Neural cell (in vitro differentiated cells): ENCODE results near the gene PLCXD3. TPM values are rescaled to one million over a fixed set of nuclear protein-coding genes. Genes with fewer than 3 reads are reported as not detected.
"Not testable (repeated sequence)": the region's sequence is repeated elsewhere in the genome, so short reads cannot be mapped to it uniquely, and the experiment has no call there.

Source experiments
- H2AFZ ChIP-seq: fragments of 200-600, 300-800 bp; sonication (generic), shearing (Covaris generic); 2 replicates; pipeline ENCODE4 v1.6.0; 2014; ENCODE audit warnings: low read depth, mild to moderate bottlenecking, antibody characterized with exemption, low read length, moderate library complexity
- H3F3A ChIP-seq: fragments of 200-600 bp; shearing (Covaris generic); 2 replicates; pipeline ENCODE4 v1.6.1; 2016; ENCODE audit warnings: mild to moderate bottlenecking, moderate library complexity, mixed read lengths, antibody characterized with exemption, low read length; ENCODE audit not compliant: insufficient read depth, poor library complexity, severe bottlenecking
- H3K27ac ChIP-seq: fragments of 200-600, 300-800 bp; sonication (generic), shearing (Covaris generic); 2 replicates; pipeline ENCODE4 v1.5.1; 2014; ENCODE audit warnings: mild to moderate bottlenecking, low read length, moderate library complexity
- H3K27me3 ChIP-seq: fragments of 300-800, 200-600 bp; sonication (generic), shearing (Covaris generic); 2 replicates; pipeline ENCODE4 v1.6.0; 2014; ENCODE audit warnings: mild to moderate bottlenecking, low read depth, low read length, moderate library complexity; ENCODE audit not compliant: insufficient read depth
- H3K36me3 ChIP-seq: fragments of 300-800, 200-600 bp; sonication (generic), shearing (Covaris generic); 2 replicates; pipeline ENCODE4 v1.5.1; 2014; ENCODE audit warnings: mild to moderate bottlenecking, antibody characterized with exemption, low read length, moderate library complexity; ENCODE audit not compliant: insufficient read depth
- H3K4me2 ChIP-seq: fragments of 300-800, 200-600 bp; sonication (generic), shearing (Covaris generic); 2 replicates; pipeline ENCODE4 v1.6.0; 2014; ENCODE audit warnings: mild to moderate bottlenecking, low read length
- H3K4me3 ChIP-seq: fragments of 300-800, 200-600 bp; sonication (generic), shearing (Covaris generic); 2 replicates; pipeline ENCODE4 v1.5.1; 2014; ENCODE audit warnings: mild to moderate bottlenecking, low read length, moderate library complexity
- H3K79me2 ChIP-seq: fragments of 200-600 bp; shearing (Covaris generic); replicated peaks from 2 replicates; pipeline ENCODE4 v1.6.0; 2014; ENCODE audit warnings: mild to moderate bottlenecking, low read length, moderate library complexity; ENCODE audit not compliant: insufficient read depth
- H3K9ac ChIP-seq: fragments of 300-800, 200-600 bp; sonication (generic), shearing (Covaris generic); 2 replicates; pipeline ENCODE4 v1.6.1; 2016; ENCODE audit warnings: mild to moderate bottlenecking, low read length, mixed read lengths
- H3K9me2 ChIP-seq: fragments of 200-600 bp; shearing (Covaris generic); 2 replicates; pipeline ENCODE4 v1.6.1; 2016; ENCODE audit warnings: mild to moderate bottlenecking, low read length, mixed read lengths; ENCODE audit not compliant: insufficient read depth
- H3K9me3 ChIP-seq: fragments of 200-600, 300-800 bp; sonication (generic), shearing (Covaris generic); 2 replicates; pipeline ENCODE4 v1.6.1; 2016; ENCODE audit warnings: mild to moderate bottlenecking, mixed run types, low read length, moderate library complexity, mixed read lengths
- H4K20me1 ChIP-seq: fragments of 200-600 bp; shearing (Covaris generic); 2 replicates; pipeline ENCODE4 v1.6.1; 2016; ENCODE audit warnings: mild to moderate bottlenecking, mixed run types; ENCODE audit not compliant: insufficient read depth
- EP300 ChIP-seq: fragments of 450-650 bp; conservative IDR thresholded peaks from 2 replicates; pipeline ENCODE4 v1.6.1; 2014; ENCODE audit warnings: antibody characterized with exemption, mild to moderate bottlenecking, moderate library complexity; ENCODE audit not compliant: poor library complexity, severe bottlenecking
- MXI1 ChIP-seq: fragments of 450-650 bp; conservative IDR thresholded peaks from 2 replicates; pipeline ENCODE4 v1.6.1; 2014; ENCODE audit warnings: antibody characterized with exemption, mild to moderate bottlenecking; ENCODE audit not compliant: poor library complexity, severe bottlenecking
- RAD21 ChIP-seq: fragments of 450-650 bp; conservative IDR thresholded peaks from 2 replicates; pipeline ENCODE4 v1.6.1; 2014; ENCODE audit warnings: antibody characterized with exemption, mild to moderate bottlenecking, moderate library complexity
- SMC3 ChIP-seq: fragments of 450-650 bp; conservative IDR thresholded peaks from 2 replicates; pipeline ENCODE4 v1.6.1; 2014; ENCODE audit warnings: antibody characterized with exemption, mild to moderate bottlenecking, moderate library complexity; ENCODE audit not compliant: poor library complexity
- polyA plus RNA-seq: library from polyadenylated mRNA; depleted of rRNA; stranded (reverse); fragments of >200 nt; gene quantifications from 2 replicates; pipeline ENCODE4 v1.2.3, GENCODE V29; 2014
- TF ChIP-seq, protein P1 (sequence below): fragments of 450-650 bp; IDR thresholded peaks from 2 replicates; pipeline ENCODE4 v1.5.1; 2014; ENCODE audit warnings: antibody characterized with exemption, mild to moderate bottlenecking, moderate library complexity; ENCODE audit not compliant: poor library complexity, severe bottlenecking
- TF ChIP-seq, protein P2 (sequence below): IDR thresholded peaks from 2 replicates; pipeline ENCODE4 v1.6.1; 2012; ENCODE audit warnings: borderline replicate concordance

Gene PLCXD3
- polyA plus RNA-seq, 1 donor from 2014 or later: 6.6 TPM

DNA sequence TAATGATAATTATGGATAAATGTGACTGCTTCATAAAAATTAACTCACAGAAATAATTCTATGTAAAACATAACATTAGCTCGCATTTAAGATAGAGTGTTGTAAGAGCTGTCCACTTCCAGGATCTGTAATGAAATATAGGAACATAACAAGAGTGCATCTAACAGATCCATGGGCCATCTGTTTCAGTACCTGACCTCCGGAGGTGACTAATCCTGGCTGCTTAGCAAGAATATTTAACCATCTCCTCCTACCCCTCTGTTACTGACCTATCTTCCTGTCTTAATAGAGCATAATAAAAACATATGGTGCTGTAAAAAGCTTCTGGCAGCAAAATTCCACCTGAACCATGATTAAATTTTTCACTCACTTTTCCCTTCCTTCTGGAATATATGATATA, 7.1 kb downstream of the PLCXD3 start:
- Histone ChIP-seq H3K4me2 (no peak overlapping the region), H3F3A (no peaks in the 10 kb centered on the region), H2AFZ (no peak overlapping the region), H3K79me2 (no peaks in the 10 kb centered on the region), H3K27me3 (peaks cover 41% of the 10 kb centered on the region), H3K27ac (no peak overlapping the region), H3K4me3 (no peak overlapping the region), H3K9me2 (no peaks in the 10 kb centered on the region), H3K9me3 (no peaks in the 10 kb centered on the region), H3K36me3 (no peaks in the 10 kb centered on the region), H3K9ac (no peak overlapping the region), H4K20me1 (no peaks in the 10 kb centered on the region)
- TF ChIP-seq, protein P1, sequence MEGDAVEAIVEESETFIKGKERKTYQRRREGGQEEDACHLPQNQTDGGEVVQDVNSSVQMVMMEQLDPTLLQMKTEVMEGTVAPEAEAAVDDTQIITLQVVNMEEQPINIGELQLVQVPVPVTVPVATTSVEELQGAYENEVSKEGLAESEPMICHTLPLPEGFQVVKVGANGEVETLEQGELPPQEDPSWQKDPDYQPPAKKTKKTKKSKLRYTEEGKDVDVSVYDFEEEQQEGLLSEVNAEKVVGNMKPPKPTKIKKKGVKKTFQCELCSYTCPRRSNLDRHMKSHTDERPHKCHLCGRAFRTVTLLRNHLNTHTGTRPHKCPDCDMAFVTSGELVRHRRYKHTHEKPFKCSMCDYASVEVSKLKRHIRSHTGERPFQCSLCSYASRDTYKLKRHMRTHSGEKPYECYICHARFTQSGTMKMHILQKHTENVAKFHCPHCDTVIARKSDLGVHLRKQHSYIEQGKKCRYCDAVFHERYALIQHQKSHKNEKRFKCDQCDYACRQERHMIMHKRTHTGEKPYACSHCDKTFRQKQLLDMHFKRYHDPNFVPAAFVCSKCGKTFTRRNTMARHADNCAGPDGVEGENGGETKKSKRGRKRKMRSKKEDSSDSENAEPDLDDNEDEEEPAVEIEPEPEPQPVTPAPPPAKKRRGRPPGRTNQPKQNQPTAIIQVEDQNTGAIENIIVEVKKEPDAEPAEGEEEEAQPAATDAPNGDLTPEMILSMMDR: no peak
- TF ChIP-seq RAD21 (no peak), MXI1 (no peak)

DNA sequence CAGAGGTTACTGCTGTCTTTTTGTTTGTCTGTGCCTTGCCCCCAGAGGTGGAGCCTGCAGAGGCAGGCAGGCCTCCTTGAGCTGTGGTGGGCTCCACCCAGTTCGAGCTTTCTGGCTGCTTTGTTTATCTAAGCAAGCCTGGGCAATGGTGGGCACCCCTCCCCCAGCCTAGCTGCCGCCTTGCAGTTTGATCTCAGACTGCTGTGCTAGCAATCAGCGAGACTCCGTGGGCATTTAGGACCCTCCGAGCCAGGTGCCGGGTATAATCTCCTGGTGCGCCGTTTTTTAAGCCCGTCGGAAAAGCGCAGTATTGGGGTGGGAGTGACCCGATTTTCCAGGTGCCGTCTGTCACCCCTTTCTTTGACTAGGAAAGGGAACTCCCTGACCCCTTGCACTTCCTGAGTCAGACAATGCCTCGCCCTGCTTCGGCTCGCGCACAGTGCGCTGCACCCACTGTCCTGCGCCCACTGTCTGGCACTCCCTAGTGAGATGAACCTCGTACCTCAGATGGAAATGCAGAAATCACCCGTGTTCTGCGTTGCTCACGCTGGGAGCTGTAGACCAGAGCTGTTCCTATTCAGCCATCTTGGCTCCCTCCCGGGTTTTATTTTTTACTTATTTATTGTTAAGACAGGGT, 16.8 kb downstream of the PLCXD3 start:
- not testable (repeated sequence) for H3K9me3 ChIP-seq, H3K9me2 ChIP-seq, H3K27ac ChIP-seq, H3K9ac ChIP-seq, H3K4me2 ChIP-seq, H3K4me3 ChIP-seq, H3K79me2 ChIP-seq, H2AFZ ChIP-seq, H3K36me3 ChIP-seq, H3K27me3 ChIP-seq, H3F3A ChIP-seq, H4K20me1 ChIP-seq

DNA sequence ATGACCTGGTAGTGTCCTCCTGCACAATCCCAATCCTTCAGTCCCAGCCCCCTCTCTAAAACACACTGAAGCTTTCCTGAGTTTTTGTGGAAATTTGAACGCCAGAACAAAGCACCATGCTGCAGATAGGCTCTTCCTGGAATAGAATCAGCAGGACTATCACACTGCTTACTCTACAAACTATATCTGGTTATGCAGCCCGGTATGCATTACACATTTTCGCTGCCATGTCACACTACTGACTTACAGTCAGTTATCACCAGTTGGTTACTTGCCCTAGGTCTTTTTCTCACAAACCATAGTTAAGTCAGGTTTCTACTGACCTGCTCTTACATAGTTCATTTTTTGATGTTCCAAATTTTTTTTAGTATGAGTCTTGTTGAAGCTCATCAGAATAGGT, 24.9 kb downstream of the PLCXD3 start:
- no peak overlapping the region for H2AFZ ChIP-seq
- no peaks in the 10 kb centered on the region for H3K79me2 ChIP-seq
- H3K4me3 ChIP-seq: no peak overlapping the region
- no peaks in the 10 kb centered on the region for H3F3A ChIP-seq
- no peaks in the 10 kb centered on the region for H4K20me1 ChIP-seq
- no peaks in the 10 kb centered on the region for H3K36me3 ChIP-seq
- no peaks in the 10 kb centered on the region for H3K9me2 ChIP-seq
- H3K4me2 ChIP-seq: no peak overlapping the region
- TF ChIP-seq SMC3 (no peak), RAD21 (no peak), MXI1 (no peak), EP300 (no peak)
- TF ChIP-seq, protein P2, sequence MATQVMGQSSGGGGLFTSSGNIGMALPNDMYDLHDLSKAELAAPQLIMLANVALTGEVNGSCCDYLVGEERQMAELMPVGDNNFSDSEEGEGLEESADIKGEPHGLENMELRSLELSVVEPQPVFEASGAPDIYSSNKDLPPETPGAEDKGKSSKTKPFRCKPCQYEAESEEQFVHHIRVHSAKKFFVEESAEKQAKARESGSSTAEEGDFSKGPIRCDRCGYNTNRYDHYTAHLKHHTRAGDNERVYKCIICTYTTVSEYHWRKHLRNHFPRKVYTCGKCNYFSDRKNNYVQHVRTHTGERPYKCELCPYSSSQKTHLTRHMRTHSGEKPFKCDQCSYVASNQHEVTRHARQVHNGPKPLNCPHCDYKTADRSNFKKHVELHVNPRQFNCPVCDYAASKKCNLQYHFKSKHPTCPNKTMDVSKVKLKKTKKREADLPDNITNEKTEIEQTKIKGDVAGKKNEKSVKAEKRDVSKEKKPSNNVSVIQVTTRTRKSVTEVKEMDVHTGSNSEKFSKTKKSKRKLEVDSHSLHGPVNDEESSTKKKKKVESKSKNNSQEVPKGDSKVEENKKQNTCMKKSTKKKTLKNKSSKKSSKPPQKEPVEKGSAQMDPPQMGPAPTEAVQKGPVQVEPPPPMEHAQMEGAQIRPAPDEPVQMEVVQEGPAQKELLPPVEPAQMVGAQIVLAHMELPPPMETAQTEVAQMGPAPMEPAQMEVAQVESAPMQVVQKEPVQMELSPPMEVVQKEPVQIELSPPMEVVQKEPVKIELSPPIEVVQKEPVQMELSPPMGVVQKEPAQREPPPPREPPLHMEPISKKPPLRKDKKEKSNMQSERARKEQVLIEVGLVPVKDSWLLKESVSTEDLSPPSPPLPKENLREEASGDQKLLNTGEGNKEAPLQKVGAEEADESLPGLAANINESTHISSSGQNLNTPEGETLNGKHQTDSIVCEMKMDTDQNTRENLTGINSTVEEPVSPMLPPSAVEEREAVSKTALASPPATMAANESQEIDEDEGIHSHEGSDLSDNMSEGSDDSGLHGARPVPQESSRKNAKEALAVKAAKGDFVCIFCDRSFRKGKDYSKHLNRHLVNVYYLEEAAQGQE: no peak
- TF ChIP-seq, protein P1: no peak
- H3K27me3 ChIP-seq: no peaks in the 10 kb centered on the region
- H3K9ac ChIP-seq: no peak overlapping the region
- no peak overlapping the region for H3K27ac ChIP-seq
- H3K9me3 ChIP-seq: no peaks in the 10 kb centered on the region
